ENCODE measurements around the gene PLCB3. TPM values are rescaled to one million over a fixed set of nuclear protein-coding genes. Genes with fewer than 3 reads are reported as not detected.

Gene PLCB3
- total and polyA plus RNA-seq, 2 of the 13 experiments (the other 11 are each of a cell fraction or from before 2014, with no cell fraction given) = 7.5 to 13.8 TPM

GRCh38 chr11:64317961-64318765, 66.8 kb downstream of the PLCB3 start, which contains the start of gene PRDX5 (continued):
- TF ChIP-seq KDM5A (IDR thresholded peaks at IDR 0.05; ENCODE audit: borderline replicate concordance, low read length) = no peak
- TF ChIP-seq MTF2 (CRISPR knock-in tag; IDR thresholded peaks at IDR 0.05; ENCODE audit: borderline replicate concordance) = peak; percentile 74; the same call in 1 of the 2 replicates
- TF ChIP-seq CENPT (CRISPR knock-in tag; IDR thresholded peaks at IDR 0.05; ENCODE audit: low read depth) = 0 out of 2 replicates have a peak, but pooled peaks have one; percentile 32
- peak; percentile 80; the same call in 1 of the 2 replicates for TF ChIP-seq NFKB2 (CRISPR knock-in tag; IDR thresholded peaks at IDR 0.05; ENCODE audit: borderline replicate concordance)
- peak; percentile 61; the same call in 1 of the 2 replicates for TF ChIP-seq ZNF768 (CRISPR knock-in tag; IDR thresholded peaks at IDR 0.05)
- no peak for TF ChIP-seq ZNF7 (CRISPR knock-in tag; IDR thresholded peaks at IDR 0.05)
- TF ChIP-seq ZNF878 (CRISPR knock-in tag; IDR thresholded peaks at IDR 0.05) = no peak
- no peak for TF ChIP-seq ZNF644 (CRISPR knock-in tag; IDR thresholded peaks at IDR 0.05; ENCODE audit: low read depth)
- TF ChIP-seq ZNF567 (CRISPR knock-in tag; IDR thresholded peaks at IDR 0.05; ENCODE audit: borderline replicate concordance) = 0 out of 2 replicates have a peak, but pooled peaks have one; percentile 28
- TF ChIP-seq ZNF460 (CRISPR knock-in tag; IDR thresholded peaks at IDR 0.05; ENCODE audit: borderline replicate concordance) = no peak
- no peak; the same call in 1 of the 2 replicates for TF ChIP-seq ZNF790 (CRISPR knock-in tag; IDR thresholded peaks at IDR 0.05; ENCODE audit: borderline replicate concordance)
- no peak for TF ChIP-seq ZNF670 (CRISPR knock-in tag; IDR thresholded peaks at IDR 0.05; ENCODE audit: borderline replicate concordance)
- peak; percentile 71 for TF ChIP-seq HNRNPK (IDR thresholded peaks at IDR 0.05; ENCODE audit: low read depth, low read length, poor library complexity, severe bottlenecking)
- TF ChIP-seq FOXK1 (CRISPR knock-in tag; IDR thresholded peaks at IDR 0.05; ENCODE audit: borderline replicate concordance, low read depth) = no peak
- TF ChIP-seq ZC3H4 (CRISPR knock-in tag; IDR thresholded peaks at IDR 0.05; ENCODE audit: borderline replicate concordance) = no peak
- TF ChIP-seq ZNF557 (CRISPR knock-in tag; IDR thresholded peaks at IDR 0.05) = no peak
- TF ChIP-seq THAP8 (CRISPR knock-in tag; IDR thresholded peaks at IDR 0.05; ENCODE audit: borderline replicate concordance) = no peak
- TF ChIP-seq ZNF24 (IDR thresholded peaks at IDR 0.05) = no peak
- no peak for TF ChIP-seq PRPF4 (IDR thresholded peaks at IDR 0.05; ENCODE audit: low read depth, low read length, poor library complexity, severe bottlenecking)
- TF ChIP-seq ZNF782 (CRISPR knock-in tag; IDR thresholded peaks at IDR 0.05; ENCODE audit: borderline replicate concordance) = peak; percentile 81; the same call in 1 of the 2 replicates
- 0 out of 2 replicates have a peak, but pooled peaks have one; percentile 38 for TF ChIP-seq MTA1 (CRISPR knock-in tag; IDR thresholded peaks at IDR 0.05; ENCODE audit: borderline replicate concordance)
- no peak for TF ChIP-seq YEATS2 (CRISPR knock-in tag; IDR thresholded peaks at IDR 0.05; ENCODE audit: borderline replicate concordance)
- peak; percentile 51; the same call in 1 of the 2 replicates for TF ChIP-seq ZNF724P (CRISPR knock-in tag; IDR thresholded peaks at IDR 0.05; ENCODE audit: borderline replicate concordance)
- TF ChIP-seq SOX6 (IDR thresholded peaks at IDR 0.05) = no peak
- no peak; the same call in 1 of the 2 replicates for TF ChIP-seq SOX6 (CRISPR knock-in tag; IDR thresholded peaks at IDR 0.05)
- no peak for TF ChIP-seq NR3C1 (CRISPR knock-in tag; IDR thresholded peaks at IDR 0.05)
- no peak for TF ChIP-seq ZNF292 (CRISPR knock-in tag; IDR thresholded peaks at IDR 0.05; ENCODE audit: borderline replicate concordance, low read depth)
- TF ChIP-seq ATF4 (CRISPR knock-in tag; IDR thresholded peaks at IDR 0.05) = peak in 1 of 2 experiments; percentile 51; a peak in 2 of 4 replicates
- no peak for TF ChIP-seq ADNP (CRISPR knock-in tag; IDR thresholded peaks at IDR 0.05)
- no peak for TF ChIP-seq TCF7 (IDR thresholded peaks at IDR 0.05; ENCODE audit: low read depth)
